DND-41 (cell line): ENCODE measurements around the gene F13A1.

ENCODE experiments used
- ATAC-seq: fragments of 200-7000 bp; cut with Tn5 transposase; 3 replicates; pipeline ENCODE4 v1.9.1; 2021; ENCODE audit warnings: low read depth; ENCODE audit not compliant: insufficient read depth
- DNase-seq: peaks from one replicate; pipeline ENCODE4 v3.0.0-alpha.2; 2020
- H2AFZ ChIP-seq: 2 replicates; pipeline ENCODE4 v1.6.0; 2012; ENCODE audit warnings: low read depth, low read length
- H3K27ac ChIP-seq: 2 replicates; pipeline ENCODE4 v1.5.1; 2012; ENCODE audit warnings: low read length, inconsistent platforms
- H3K27me3 ChIP-seq: fragments of 200-600 bp; sonication (generic); 2 replicates; pipeline ENCODE4 v1.6.0; 2012; ENCODE audit warnings: low read length, mild to moderate bottlenecking, inconsistent platforms; ENCODE audit not compliant: insufficient read depth, poor library complexity
- H3K36me3 ChIP-seq: 2 replicates; pipeline ENCODE4 v1.5.1; 2012; ENCODE audit warnings: low read length, inconsistent platforms; ENCODE audit not compliant: insufficient read depth
- H3K4me1 ChIP-seq: 2 replicates; pipeline ENCODE4 v1.5.1; 2012; ENCODE audit warnings: mild to moderate bottlenecking, low read length; ENCODE audit not compliant: insufficient read depth
- H3K4me2 ChIP-seq: 2 replicates; pipeline ENCODE4 v1.6.0; 2012; ENCODE audit warnings: mild to moderate bottlenecking, moderate library complexity, low read length, inconsistent platforms; ENCODE audit not compliant: insufficient read depth
- H3K4me3 ChIP-seq, 2 experiments: fragments of 200-600 bp in 1 of 2; shearing (Covaris generic) in 1 of 2; 2 replicates each; pipeline ENCODE4 v1.5.1; 2012 to 2016; ENCODE audit warnings: inconsistent platforms in 2 of 2, low read length in 2 of 2, mild to moderate bottlenecking in 2 of 2, low read depth in 1 of 2, moderate library complexity in 1 of 2
- H3K79me2 ChIP-seq: 2 replicates; pipeline ENCODE4 v1.6.0; 2012; ENCODE audit warnings: low read length, inconsistent platforms; ENCODE audit not compliant: insufficient read depth
- H3K9ac ChIP-seq: 2 replicates; pipeline ENCODE4 v1.6.0; 2012; ENCODE audit warnings: low read depth, mild to moderate bottlenecking, inconsistent platforms, low read length, moderate library complexity
- H3K9me3 ChIP-seq: 2 replicates; pipeline ENCODE4 v1.5.1; 2012; ENCODE audit warnings: low read length, moderate library complexity, mild to moderate bottlenecking, inconsistent platforms; ENCODE audit not compliant: insufficient read depth, severe bottlenecking
- H4K20me1 ChIP-seq: 2 replicates; pipeline ENCODE4 v1.6.0; 2012; ENCODE audit warnings: low read length; ENCODE audit not compliant: insufficient read depth
- CTCF ChIP-seq: IDR thresholded peaks from 2 replicates; pipeline ENCODE4 v1.5.1; 2012; ENCODE audit warnings: borderline replicate concordance, low read length, moderate library complexity, mild to moderate bottlenecking; ENCODE audit not compliant: poor library complexity, severe bottlenecking; ENCODE audit errors: extremely low read depth
- EZH2 ChIP-seq: IDR thresholded peaks from 3 replicates; pipeline ENCODE4 v1.6.1; 2012; ENCODE audit warnings: borderline replicate concordance, low read depth, mild to moderate bottlenecking, moderate library complexity, low read length, inconsistent platforms; ENCODE audit not compliant: severe bottlenecking

Gene F13A1

DNA sequence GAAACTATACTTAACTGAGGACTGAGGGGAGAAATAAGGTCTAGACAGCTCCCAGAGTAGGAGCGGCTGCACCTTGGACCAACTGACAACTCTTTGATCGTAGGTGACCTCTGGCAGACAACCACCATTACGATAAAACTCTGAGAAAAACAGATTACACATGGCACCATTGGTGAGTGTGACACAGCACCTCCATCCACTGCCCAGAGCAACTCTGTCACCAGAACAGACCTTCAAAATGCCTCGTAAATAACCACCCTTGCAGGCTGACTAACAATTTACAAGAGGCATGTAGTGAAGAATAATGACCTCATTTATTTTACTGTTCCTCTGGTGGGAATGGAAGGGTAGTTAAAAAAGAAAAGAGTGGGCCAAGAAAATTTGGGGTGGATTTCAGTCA, 64.2 kb downstream of the F13A1 start:
- TF ChIP-seq EZH2 (no peak), CTCF (no peak)
- Histone ChIP-seq H3K9ac (no peak overlapping the region), H3K27ac (no peak overlapping the region), H3K9me3 (no peaks in the 10 kb centered on the region), H3K4me1 (no peaks in the 10 kb centered on the region), H3K36me3 (no peaks in the 10 kb centered on the region), H4K20me1 (no peaks in the 10 kb centered on the region), H3K27me3 (peaks cover 21% of the 10 kb centered on the region), H3K4me2 (no peak overlapping the region), H3K79me2 (no peaks in the 10 kb centered on the region), H3K4me3 (no peak overlapping the region), H2AFZ (no peak overlapping the region)
- no peak for DNase-seq
- ATAC-seq = no peak

GRCh38 chr6:6251555-6252280, 68.7 kb downstream of the F13A1 start:
- H3K9ac ChIP-seq = no peak overlapping the region
- no peak overlapping the region for H3K4me3 ChIP-seq
- ATAC-seq (no peak), DNase-seq (no peak)
- H3K4me1 ChIP-seq = no peaks in the 10 kb centered on the region
- H3K9me3 ChIP-seq = no peaks in the 10 kb centered on the region
- TF ChIP-seq EZH2 (no peak), CTCF (no peak)
- H3K4me2 ChIP-seq = no peak overlapping the region
- no peak overlapping the region for H2AFZ ChIP-seq
- H3K79me2 ChIP-seq = no peaks in the 10 kb centered on the region
- no peaks in the 10 kb centered on the region for H4K20me1 ChIP-seq
- peaks cover 17% of the 10 kb centered on the region for H3K27me3 ChIP-seq
- H3K27ac ChIP-seq = no peak overlapping the region
- no peaks in the 10 kb centered on the region for H3K36me3 ChIP-seq

DNA sequence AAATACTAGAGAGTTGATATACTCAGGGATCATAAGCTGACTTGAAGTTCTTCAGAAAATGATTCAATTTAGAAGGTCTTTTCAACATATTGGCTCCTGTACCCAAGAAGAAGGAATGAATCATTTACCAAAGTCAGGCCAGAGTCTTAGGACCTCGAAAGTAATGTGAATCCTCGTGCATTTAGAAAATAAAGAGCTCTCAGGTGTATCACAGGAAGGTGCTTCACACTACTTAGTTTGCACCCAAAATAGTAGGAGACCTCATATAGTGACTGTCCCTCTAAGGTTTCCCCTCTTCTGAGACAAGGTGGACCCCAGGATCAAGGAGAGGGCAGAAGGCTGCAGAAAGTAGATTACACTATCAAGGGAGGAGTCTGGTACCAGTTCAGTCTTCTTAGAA, 71.8 kb downstream of the F13A1 start:
- DNase-seq (no peak), ATAC-seq (no peak)
- no peaks in the 10 kb centered on the region for H4K20me1 ChIP-seq
- no peaks in the 10 kb centered on the region for H3K36me3 ChIP-seq
- no peaks in the 10 kb centered on the region for H3K9me3 ChIP-seq
- no peak overlapping the region for H3K9ac ChIP-seq
- H3K4me3 ChIP-seq = no peak overlapping the region
- H2AFZ ChIP-seq = no peak overlapping the region
- no peak overlapping the region for H3K27ac ChIP-seq
- no peaks in the 10 kb centered on the region for H3K79me2 ChIP-seq
- H3K4me2 ChIP-seq = no peak overlapping the region
- no peak for TF ChIP-seq EZH2
- no peak for TF ChIP-seq CTCF
- H3K27me3 ChIP-seq = peaks cover 19% of the 10 kb centered on the region
- H3K4me1 ChIP-seq = no peaks in the 10 kb centered on the region
